Measurements from ENCODE around the gene PRR19.

GRCh38 chr19:42280815-42281145 is 21.2 kb upstream of the PRR19 start:
- TF ChIP-seq CTCF (IDR thresholded peaks at IDR 0.05; ENCODE audit: insufficient read depth, low read depth, low read length) = no peak
- TF ChIP-seq EZH2 (IDR thresholded peaks at IDR 0.05; ENCODE audit: insufficient read depth, low read length) = no peak
